ENCODE data around the gene VPS37B.

GRCh38 chr12:122929812-122930211, 33.9 kb upstream of the VPS37B start:
- TF ChIP-seq POLR2A (IDR thresholded peaks at IDR 0.05), result no peak
- TF ChIP-seq, protein P1, sequence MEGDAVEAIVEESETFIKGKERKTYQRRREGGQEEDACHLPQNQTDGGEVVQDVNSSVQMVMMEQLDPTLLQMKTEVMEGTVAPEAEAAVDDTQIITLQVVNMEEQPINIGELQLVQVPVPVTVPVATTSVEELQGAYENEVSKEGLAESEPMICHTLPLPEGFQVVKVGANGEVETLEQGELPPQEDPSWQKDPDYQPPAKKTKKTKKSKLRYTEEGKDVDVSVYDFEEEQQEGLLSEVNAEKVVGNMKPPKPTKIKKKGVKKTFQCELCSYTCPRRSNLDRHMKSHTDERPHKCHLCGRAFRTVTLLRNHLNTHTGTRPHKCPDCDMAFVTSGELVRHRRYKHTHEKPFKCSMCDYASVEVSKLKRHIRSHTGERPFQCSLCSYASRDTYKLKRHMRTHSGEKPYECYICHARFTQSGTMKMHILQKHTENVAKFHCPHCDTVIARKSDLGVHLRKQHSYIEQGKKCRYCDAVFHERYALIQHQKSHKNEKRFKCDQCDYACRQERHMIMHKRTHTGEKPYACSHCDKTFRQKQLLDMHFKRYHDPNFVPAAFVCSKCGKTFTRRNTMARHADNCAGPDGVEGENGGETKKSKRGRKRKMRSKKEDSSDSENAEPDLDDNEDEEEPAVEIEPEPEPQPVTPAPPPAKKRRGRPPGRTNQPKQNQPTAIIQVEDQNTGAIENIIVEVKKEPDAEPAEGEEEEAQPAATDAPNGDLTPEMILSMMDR (IDR thresholded peaks at IDR 0.05), result no peak
- no peak for TF ChIP-seq EP300 (IDR thresholded peaks at IDR 0.05)
